ENCODE data around the gene CCNB3.

The CCNB3 gene

DNA sequence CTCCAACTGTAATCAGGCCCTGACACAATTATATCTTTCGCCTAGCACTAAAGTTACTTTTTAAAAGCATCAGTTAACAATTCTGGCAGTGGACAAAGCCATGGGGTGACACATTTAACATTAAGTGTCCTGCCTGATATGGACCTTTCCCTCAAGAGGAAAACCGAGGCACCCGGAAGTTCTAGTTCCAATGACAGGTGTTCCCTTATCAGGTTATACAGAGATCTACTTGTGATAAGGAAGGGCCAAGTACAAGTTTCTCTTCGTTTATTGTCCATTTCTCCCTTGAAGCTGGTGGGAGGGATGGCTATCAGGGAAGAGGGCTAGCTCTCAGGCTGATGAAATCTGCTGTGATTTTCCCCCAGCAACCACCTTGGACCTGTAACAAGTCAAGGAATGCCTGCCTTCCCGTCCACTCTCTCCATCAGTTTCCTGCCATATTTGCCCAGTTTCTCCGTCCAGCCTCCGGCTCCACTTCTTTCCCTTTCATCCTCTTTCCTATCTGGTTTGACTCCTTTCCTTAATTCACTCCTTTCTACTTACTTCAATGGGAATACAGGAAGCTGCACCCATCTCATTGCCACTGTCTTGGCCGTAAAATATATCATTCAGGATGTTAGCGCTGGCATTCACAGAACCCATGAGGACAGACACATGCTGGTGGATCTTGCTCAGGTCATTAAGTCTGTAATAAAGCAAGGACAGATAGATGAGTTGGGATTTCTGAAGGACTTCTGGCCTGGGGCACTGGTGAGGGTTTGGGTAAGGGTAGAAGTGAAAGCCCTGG is 171.1 kb downstream of the CCNB3 start:
- DNase-seq, result no peak

DNA sequence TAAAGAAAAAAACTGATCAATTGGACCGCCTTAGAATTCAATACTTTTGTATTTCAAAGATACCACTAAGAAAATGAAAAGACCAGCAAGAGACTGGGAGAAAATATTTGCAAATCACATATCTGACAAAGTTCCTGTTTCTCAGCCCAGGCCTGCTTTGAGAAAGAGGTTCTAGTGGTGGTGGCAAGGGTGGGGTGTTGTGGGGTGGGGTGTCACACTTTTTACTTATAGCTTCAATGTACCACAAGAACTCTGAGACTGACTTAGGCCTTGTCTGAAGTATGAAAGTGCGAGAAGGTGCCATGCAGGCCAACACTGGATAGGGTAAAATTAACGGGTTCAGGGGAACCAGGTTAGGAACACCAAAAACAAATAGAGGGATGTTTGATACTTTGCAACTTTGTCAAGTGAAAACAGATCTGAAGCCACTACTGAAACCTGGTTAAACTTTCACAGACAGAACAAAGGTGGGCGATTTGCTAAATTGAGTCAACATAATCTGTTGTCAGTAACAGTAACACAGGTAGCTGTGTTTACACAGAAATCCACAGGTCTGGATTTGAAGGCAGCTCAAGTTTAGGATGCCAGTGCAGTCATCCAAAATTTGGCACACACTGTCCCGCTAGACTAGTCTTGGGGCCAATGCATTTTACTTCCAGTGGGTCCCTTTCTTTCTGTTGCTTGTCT is 177.3 kb downstream of the CCNB3 start:
- no peak for DNase-seq

DNA sequence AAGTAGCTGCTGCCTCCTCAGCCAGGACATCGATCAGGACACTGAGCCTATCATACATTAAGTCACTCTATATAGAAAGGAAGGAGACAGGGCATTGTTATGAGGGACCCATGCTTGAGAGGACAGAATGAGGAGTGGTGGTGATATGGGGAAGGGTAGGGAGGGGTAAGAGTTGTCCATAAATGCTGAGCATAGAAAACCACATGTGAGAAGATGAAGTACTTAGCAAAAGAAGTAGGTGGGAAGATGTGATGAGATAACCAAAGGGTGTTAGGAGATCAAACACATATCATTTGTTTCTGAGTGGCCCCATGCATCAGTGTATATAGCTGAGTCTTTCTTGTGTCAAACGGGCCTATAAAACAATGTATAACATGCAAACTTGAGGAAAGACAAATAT is 182.0 kb downstream of the CCNB3 start:
- no peak for DNase-seq

DNA sequence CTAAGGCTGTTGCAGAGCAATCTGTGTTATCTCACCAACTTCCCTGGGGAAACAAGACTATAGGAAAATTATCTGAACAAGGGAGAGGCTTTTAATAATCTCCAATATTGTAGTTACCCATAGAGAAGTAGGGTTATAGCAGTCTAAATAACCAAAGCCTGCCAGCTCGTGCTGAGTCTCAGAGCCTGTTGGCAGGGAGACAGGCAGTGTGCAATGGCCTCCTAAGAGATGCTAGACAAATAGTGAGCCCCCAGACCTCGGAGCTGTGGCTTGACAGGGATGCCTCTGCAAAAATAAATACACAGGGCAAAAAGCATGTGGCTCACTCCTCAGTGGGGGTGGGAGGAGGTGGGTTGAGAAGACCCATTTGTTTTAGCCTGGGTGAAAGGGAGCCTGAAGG is 189.3 kb downstream of the CCNB3 start:
- no peak for DNase-seq
